HG02610 (cell line): ENCODE measurements around the gene ATP13A4.

ENCODE experiments used
- ATAC-seq: cut with Tn5 transposase; IDR thresholded peaks from one replicate; pipeline ENCODE4 v1.9.1; 2021; ENCODE audit warnings: mild to moderate bottlenecking, moderate library complexity; ENCODE audit not compliant: unreplicated experiment

Gene ATP13A4

DNA sequence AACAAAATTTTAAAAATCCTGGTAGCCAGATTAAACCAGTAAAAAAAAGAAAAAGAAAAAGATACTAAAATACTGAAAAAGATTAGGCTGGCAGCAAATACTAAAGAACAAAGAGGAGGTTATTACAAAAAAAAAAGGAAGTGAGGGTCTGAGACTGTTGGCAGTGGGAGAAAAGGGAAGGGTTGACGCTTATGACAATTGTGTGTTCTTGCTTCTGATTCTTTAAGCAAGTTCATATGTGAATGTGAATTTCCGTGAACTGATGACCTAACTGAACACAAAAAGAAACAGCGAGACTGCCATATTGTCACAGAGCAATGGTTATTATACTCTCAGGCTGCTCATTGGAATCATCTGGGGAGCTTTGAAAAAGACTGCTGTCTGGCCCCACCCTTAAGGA is 56.5 kb downstream of the ATP13A4 start:
- no peak for ATAC-seq

DNA sequence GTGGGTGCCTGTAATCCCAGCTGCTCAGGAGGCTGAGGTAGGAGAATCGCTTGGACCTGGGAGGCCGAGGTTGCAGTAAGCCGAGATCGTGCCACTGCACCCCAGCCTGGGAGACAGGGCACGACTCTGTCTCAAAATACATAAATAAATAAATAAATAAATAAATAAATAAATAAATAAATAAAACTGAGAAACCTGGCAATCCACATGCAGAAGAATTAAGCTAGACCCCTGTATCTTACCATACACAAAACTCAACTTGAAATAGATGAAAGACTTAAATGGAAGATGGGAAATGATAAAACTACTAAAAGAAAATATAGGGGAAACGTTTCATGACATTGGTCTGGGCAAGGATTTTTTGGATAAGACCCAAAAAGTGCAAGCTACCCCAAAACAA is 58.0 kb downstream of the ATP13A4 start:
- no peak for ATAC-seq

DNA sequence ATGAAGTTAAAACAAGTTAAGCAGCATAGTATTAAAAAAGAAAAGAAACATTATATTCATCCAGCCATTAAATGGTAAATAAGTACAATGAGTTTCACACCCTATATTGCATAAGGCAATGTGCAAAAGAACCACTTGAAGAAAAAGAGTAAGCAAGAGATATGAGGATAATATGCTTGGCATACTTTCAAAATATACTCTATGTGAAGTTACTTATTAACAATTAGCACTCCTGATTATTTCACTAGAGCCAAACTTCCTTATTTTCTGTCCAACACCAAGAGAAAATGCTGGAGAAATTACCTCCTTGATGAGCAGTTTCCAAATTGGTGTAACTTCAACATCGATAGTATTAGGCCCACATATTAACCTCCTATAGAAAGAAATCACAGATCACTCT is 63.7 kb downstream of the ATP13A4 start:
- ATAC-seq: no peak

DNA sequence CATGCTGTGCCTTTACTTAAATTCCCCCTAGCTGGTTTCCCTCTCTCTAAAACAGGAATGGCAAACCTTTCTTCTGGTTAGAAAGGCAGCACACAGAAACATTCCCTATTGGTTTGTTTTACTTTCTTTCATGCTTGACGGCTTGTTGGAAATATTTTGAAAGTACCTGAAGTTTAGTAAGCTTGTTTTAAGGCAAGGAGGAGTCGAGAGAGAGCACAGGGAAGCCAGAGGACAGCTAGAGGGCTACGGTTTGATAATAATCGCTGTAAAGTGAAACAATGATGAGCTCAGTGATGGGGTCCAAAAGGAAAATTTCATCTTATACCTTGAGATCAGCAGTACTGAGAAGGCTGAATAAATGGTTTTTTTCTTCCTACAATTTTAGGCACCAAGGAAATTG is 64.1 kb downstream of the ATP13A4 start:
- ATAC-seq: no peak

DNA sequence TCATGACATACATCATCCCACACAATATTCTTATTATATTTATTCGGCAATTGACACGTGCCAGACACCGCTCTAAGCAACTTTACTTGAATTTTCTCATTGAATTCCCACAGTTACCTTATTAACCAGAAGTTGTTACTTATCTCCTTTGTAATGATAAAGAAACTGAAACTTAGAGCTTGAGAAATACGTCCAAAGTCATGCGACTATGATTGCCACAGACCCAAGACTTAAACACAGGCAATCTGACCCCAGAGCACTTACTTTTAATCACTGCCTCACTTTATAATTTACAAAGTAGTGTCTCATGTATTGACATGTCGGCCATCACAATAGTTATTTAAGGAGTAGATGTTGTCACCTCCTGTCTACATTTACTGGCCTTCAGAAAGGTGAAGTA is 64.7 kb downstream of the ATP13A4 start:
- ATAC-seq: no peak

DNA sequence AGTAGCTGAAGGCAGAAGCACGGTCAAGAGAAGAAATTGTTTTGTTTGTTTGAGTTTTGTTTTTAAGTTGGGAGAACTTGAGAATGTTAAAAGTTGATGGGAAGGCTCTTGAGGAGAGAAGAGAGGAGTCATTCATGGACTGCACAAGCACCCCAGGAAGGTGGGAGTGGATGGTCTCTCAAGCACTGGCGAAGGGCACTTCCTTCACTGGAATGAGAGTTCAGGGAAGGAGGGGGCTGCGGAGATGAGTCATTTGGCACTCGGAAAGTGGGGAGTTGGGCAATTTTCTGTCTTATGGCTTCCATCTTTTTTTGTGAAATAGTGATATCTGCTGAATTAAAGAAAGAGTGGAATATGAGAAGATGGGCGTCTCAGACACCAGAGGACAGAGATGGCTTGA is 66.0 kb downstream of the ATP13A4 start:
- no peak for ATAC-seq

DNA sequence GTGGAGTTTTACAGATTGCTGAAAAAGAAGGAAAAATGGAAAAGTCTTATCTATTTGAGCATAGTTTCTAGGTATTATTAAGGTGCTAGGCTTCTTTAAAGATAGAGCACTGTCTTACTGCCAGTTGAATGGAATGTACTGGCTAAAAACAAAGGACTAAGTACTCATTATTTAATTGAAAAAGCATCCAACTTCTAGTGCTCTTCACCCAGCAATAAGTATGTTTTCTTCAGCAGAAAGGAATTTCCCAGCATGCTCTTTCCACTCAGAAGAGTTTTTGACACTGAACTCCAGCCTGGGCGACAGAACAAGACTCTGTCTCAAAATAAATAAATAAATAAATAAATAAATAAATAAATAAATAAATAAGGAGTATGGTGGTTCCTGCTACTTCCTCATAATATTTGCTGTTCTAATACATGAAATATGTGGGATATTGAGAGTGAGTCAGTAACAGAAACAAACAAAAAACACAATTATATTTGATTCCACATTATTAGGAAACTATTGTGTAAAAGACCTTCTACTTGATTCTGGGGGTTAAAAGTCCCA is 70.6 kb downstream of the ATP13A4 start:
- ATAC-seq: no peak

DNA sequence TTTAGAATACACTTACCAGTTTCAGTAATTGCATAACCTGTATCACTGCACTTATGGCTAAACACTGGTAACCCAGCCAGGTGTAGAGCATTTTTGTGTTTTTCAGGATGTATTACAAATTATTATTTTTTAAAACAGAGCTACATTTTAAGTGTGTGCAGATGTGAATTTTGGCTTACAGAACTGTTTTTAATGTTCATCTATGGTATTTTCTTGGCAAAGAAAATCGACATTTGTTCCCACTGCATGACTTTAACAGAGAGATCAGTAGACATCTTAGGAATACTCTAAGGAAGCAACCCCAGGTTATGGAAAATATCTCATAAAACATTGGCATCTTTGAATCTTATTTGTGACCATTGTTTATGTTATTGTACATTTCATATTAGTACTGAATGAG is 73.3 kb downstream of the ATP13A4 start:
- ATAC-seq: no peak

DNA sequence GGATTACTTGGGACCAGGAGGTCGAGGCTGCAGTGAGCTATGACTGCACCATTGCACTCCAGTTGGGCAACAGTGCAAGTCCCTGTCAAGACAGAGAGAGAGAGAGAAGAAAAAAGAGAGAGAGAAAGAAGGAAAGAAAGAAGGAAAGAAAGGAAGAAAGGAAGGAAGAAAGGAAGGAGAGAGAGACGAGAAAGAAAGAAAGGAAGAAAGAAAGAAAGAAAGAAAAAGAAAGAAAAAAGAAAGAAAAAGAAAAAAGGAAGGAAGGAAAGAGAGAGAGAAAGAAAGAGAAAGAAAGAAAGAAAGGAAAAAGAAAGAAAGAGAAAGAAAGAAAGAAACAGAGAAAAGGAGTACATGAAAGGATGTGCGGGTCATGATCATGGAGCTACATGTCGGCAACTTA is 80.2 kb downstream of the ATP13A4 start:
- no peak for ATAC-seq

DNA sequence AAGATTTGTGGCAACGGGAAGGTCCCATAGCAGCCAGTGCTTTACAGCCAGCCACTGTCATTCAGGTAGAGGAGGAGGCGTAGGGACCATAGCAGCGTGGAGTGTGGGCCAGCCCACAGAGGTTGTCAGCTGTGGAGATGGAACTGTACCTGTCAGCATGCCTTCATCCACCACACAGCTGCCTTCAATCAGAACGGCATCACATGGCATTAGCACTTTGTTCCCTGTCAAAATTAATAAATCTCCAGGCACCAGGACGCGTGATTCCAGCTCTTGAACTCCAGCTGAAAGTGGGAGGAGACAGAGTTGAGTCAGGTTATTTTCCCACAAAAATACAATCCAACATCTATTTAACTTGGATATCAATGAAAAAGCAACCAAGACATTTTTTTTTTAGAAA is 84.0 kb downstream of the ATP13A4 start:
- ATAC-seq: no peak

DNA sequence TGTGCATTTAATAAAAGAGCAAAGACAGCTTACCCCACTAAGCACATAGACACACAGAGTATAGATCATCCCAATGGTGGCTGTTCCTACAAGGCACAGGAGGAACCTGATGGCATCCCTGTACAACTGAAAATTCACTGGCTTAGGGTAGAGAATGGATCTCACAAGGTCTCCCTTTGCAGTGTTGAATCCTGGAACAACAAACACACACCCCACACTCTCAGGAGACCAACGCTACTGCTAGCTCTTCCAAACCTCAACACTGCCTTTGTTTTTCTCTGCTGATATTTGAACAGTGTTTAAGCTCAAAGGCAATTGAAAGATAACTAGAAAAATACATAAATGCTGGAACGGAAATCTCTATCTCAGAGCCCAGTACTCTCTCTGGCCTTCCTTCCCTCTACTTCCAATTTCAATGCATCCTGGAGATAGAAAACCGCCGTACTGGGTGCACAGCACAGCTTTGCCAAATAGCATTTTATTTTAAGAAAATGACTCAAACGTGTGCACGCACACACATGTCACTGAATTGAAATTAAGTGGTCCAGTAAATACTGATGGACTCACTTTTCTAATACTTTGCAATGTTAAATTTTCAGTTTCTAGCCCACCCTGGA is 88.6 kb downstream of the ATP13A4 start:
- no peak for ATAC-seq

DNA sequence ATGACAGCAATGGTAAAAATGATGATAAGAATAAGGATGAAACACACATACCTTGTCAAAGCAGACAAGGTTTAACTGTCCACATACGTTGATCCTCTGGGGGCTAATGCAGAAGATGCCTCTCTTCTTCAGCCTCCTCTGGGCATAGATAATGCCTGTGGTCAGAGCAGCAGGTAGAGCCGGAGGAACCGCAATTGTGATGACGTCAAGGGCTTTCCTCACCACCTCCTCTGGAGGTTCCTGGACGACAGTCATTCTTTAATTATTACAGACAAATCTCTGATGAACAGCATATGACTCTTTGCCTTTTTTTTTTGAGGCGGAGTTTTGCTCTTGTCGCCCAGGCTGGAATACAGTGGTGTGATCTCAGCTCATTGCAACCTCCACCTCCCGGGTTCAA is 89.8 kb downstream of the ATP13A4 start:
- no peak for ATAC-seq

DNA sequence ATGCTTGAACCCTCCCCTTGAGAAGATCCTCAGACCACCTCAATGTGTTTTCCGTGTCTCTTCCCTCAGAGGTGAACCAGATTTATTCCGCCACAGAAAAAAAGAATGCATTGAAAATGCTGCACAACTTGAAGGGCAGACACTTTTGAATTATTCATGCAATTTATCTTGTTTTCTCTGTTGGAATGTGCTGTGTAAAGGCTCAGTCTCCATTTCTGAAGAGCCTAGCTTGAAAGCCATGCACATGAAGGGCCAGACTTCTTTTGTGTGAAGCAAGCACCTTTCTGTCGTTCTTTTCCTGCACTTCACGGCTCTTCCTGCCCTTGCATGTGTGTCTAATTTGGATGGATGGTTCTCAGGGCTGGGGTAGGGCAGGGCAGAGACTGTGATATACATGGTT is 97.2 kb downstream of the ATP13A4 start:
- no peak for ATAC-seq

DNA sequence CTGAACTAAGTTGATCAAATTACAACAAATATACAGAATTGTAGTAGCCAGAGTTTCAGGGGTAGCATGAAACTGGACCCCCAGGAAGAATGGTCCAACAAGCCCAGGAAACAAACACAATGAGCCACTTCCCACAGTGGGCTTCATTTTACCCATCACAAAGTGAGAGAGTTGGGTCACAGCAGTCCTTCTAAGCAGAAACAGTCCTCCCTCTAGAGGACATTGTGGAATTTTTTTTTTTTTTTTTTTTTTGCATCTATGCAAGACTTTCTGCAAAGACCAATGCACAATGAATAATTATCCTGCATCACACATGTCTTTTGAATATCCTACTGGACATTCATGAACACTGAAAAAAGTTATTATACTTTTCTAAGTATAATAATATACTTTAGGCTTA is 102.4 kb downstream of the ATP13A4 start:
- no peak for ATAC-seq

DNA sequence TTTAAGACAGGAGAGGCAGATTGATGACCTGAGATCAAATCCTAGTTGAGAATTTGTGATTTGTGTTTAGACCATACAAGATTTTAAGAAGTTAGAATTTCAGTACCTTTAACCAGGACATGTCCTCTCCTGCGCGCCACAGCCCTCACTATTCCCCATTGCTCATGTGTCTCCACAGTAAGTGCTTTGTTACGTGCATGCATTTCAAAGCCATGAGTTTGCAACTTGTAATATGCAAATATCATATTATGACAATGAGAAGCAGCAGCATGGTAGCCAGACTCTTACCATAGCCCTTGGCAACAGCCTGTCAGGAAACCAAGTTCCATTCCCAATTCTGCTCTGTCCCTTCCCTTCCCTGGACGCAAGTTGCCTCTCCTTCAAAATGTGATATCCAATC is 102.8 kb downstream of the ATP13A4 start:
- ATAC-seq: no peak

DNA sequence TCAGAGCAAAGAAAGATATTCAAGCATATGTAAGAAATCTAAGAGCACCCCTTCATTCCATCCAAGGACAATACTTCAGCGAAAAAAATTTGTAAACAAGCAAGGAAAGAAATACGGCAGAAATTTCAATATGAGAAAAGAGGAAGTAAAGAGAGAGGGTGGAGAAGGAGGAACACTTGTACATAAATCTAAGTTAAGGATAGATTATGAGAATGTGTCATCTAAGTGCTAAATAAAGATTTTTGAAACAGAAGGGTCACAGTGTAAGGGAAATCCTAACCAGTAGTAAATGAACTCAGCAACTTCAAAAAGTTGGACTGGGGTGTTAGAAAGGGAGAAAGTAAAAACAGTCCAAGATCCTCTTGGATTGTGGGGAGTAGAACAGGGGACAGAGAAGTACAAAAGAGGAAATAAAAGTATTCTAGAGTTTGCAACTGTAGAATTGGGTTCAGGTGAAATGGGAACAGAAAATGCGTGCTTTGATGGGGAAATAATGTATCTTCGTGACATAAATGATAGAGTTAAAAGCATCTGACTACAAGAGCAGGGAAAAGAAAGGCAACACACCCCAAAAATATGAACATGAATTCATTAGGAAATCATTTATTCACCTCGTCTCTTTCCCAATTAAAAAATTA is 107.6 kb downstream of the ATP13A4 start:
- ATAC-seq: no peak

DNA sequence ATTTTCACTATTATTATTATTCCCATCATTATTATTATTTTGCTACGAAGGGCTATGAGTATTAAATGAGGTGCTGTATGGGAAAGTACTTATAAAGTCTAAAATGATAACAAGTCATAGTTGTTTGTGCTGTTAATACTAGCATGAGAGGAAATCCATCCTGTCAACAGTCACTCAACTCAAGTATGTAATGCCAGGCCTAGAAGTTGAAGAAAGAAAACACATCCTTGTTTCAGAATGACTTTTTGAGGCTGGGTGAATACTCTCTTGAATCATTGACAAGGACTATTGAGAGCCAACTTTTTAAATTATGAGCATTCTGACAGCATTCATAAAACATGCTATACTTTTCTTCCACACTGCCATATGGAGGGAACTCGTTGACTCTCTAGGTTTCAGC is 115.3 kb downstream of the ATP13A4 start:
- no peak for ATAC-seq

DNA sequence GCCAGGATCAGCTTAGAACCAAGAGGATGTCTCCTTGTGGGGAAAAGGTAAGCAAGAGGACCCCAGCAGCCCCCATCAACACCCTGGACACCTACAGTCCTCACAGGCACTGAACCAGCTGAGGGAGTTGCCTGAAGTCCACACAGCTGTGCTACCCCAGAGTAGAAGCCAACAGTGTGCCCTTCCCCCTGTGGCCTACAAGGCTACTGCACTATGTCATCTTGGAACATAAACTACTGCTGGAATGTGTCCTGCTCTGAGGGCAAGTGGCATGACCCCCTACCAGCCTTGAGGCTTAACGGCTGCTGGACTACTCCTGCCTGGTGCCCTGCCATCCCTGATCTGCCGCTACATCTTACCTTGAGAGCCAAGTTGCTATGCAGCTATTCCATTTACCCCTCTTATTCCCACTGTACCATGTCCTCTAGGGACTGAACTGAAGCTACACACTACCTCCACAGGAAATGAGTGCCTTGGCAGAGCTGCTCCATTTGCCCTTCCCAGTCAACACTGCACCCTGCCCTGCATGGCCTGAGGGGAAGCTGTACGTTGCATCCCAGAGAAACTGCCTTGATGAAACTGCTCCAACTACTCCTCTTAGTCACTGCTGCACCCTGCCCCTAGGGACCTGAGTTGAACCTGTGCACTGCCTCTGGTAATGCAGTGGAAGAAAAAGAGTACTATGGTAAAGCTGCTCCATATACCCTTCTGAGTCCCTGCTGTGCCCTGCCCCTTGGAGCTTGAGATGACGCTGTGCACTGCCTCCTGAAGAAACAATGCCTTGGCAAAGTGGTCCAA is 135.9 kb downstream of the ATP13A4 start:
- no peak for ATAC-seq

DNA sequence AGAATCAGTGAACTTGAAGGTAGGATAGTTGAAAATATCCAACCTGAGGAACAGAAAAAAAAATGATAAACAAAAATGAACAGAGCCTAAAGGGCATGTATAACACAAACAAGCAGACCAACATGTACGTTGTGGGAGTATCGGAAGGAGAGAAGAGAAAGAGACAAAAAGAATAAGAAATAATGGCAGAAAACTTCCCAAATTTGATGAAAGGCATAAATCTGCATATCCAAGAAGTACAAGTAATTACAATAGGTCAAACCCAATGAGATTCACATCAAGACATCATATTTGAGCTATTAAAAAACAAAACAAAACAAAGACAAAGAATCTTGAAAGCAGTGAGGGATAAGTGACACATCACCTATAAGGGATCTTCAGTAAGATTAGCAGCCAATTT is 138.1 kb downstream of the ATP13A4 start:
- no peak for ATAC-seq

DNA sequence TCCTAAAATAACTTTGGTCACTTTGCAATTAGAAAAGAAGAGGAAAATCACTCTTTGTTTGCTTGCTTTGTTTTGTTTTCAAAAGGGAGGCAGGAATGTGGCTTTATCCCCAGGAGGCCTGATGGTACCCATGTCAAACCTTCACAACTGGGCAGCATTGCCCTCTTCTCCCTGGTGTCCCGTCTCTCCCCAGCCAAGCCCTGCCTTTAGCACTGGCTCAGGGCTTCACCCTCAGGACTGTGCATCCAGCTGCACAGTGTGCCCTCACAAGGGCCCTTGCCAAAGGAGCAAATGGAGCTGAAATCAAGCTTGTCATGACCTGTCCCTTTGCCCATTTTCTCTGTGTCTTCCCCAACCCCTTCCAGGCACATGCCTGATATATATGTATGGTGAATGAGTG is 147.0 kb downstream of the ATP13A4 start:
- no peak for ATAC-seq

DNA sequence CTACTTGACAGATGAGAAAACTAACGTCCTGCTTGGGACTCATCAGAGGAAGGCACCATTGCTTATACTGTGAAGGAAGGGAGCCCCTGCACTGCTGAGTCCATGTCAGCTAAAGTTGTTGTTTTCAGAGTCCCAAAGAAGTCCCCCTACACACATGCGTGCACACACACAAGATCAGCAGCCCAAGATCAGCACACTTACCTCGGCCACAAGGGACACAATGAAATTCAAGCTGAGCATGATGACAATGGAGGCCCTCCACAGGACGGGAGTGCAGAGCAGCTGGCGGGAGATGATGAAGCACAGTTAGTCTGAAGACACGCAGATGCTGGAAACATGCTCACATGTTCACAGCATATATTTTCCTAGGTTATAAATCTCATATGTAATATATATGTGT is 147.6 kb downstream of the ATP13A4 start:
- no peak for ATAC-seq

DNA sequence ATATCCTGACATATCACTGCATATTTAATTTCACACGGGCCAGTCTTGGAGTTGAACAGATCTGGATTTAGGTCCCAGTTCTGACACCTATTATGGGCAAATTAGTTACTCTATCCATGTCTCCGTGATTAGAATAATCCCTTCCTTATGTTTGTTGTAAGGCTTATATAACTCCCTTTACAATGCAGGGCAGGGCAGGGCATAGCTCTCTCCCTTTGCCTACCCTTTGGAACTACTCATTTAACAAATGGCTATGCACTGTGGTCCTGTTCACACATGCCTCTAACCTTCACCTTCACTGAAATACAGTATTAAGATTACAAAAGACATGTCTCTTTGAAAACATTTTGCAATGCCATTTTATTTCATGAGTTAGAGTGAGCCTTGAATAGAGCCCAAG is 151.4 kb downstream of the ATP13A4 start:
- ATAC-seq: no peak
